Measurements from ENCODE around the gene IKBKG. TPM values are rescaled to one million over a fixed set of nuclear protein-coding genes. Genes with fewer than 3 reads are reported as not detected.

The IKBKG gene
- total and polyA plus RNA-seq, 2 of the 13 experiments (the other 11 are each of a cell fraction or from before 2014, with no cell fraction given), result 30.6 to 44.3 TPM

DNA sequence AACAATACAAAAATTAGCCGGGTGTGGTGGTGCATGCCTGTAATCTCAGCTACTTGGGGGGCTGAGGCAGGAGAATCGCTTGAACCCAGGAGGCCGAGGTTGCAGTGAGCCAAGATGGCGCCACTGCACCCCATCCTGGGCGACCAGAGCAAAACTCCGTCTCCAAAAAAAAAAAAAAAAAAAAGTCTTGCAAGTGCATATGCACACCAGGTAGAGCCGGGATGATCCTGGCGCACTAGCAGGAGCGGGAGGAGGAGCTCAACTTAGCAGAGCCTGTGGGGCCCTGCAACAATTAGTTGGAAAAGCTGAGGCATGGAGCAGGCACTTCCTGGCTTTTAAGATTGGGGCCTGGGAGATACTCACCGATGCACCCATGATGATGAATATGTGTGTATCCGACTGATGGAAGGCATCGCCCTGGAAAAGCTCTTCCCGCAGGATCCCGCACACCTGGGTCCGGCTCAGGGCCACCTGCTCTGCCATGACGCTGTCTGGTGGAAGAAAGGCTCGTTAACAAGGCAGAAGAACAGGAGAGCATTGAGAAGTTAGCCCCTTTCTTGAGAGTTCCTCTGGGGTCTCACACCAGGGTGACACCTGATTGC, 1.6 kb upstream of the IKBKG start (continued):
- no peak for TF ChIP-seq ZNF883 (CRISPR knock-in tag; IDR thresholded peaks at IDR 0.05; ENCODE audit: not compliant biosample characterization)
- TF ChIP-seq JARID2 (CRISPR knock-in tag; IDR thresholded peaks at IDR 0.05; ENCODE audit: insufficient replicate concordance), result no peak

DNA sequence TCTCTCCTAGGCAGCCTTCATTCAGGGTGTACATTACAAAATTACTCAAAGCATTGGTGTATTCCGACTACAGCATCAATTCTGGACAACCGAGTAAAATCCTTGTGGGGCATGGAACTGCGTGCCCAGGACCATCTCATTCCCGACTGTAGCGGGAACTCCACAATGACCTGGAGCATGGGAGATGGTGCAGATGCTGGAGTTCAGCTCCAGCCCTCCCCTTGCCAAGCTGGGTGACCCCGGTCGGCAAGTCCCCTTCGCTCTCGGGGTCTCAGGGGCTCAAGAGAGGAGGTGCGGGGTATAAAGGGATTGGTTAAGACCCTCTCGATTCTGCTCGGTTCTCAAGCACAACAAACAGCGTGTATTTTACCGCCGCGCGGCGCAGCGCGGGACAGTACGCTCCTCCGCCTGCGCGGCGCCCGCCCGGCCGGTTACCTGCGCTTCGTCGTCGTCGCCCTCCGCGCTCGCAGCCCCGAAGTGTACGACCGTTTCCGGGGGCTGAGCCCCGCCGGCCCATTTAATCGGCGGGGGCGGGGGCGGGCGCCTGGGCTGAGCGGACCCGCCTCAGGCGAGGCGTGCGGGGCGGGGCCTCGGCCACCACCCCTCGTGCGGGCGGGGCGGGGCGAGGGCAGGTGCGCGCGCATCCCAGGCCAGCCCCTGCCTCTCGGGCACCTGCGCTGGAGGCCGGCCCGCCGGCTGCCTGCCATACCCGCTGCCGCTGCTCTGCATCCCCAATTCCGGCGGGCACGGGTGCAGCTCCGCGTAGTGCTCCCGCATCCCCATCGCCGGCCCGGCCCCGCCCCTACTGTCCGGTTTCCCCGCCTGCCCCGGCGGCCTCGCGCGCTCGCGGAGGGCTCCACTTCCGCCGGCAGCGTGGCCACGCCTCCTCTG, 821 bp upstream of the IKBKG start, which contains the start of gene G6PD:
G6PD (minus strand) TSS at position 493 of the 891 bp plus-strand sequence. CDS start 691 bp downstream, outside the sequence.
- Histone ChIP-seq H3K27ac (ENCODE audit: extremely low read length, insufficient read depth, low read length) (peak within 1 kb of the TSS; percentile 82), H3K9ac (ENCODE audit: insufficient read depth, low read depth, low read length) (peak within 1 kb of the TSS; percentile 79), H3K4me1 (ENCODE audit: insufficient read depth, low read length) (peaks cover 37% of the 10 kb centered on the region), H3K4me3 (replicated peaks in 1 of 3; ENCODE audit: insufficient read depth in 1 of 3, low read depth in 2 of 3, low read length in 3 of 3) (peak within 1 kb of the TSS; percentile 81 to 86 (median 85)), H3K4me2 (ENCODE audit: low read depth, low read length) (peak within 1 kb of the TSS; percentile 89), H3K36me3 (replicated peaks in 1 of 2; ENCODE audit: control insufficient read depth in 1 of 2, insufficient read depth in 2 of 2, low read length in 2 of 2) (peaks cover 0 to 9% of the 10 kb centered on the region in 2 experiments; a peak in 1 of 5 replicates), H2AFZ (ENCODE audit: low read length) (no peak within 1 kb of the TSS), H3K79me2 (ENCODE audit: insufficient read depth, low read length) (peaks cover 53% of the 10 kb centered on the region), H3K9me3 (ENCODE audit: low read length) (no peaks in the 10 kb centered on the region), H4K20me1 (ENCODE audit: insufficient read depth, low read length) (peaks cover 26% of the 10 kb centered on the region), H3K27me3 (ENCODE audit: control insufficient read depth in 1 of 2, insufficient read depth in 2 of 2, low read length in 2 of 2) (no peaks in the 10 kb centered on the region; a peak in 1 of 5 replicates)
- intact Hi-C loops (cut with micrococcal nuclease; ENCODE audit: unreplicated experiment), result no loop called here
- peak; percentile 30 for FAIRE-seq
- POLR2A ChIA-PET, result interaction anchor here (0.9 kb wide), 1 partner anchor 56 kb away, joined by 3 read pairs; the partner anchor contains the start of gene SLC10A3
- peak; percentile 42 for ATAC-seq
- peak; percentile 43 for DNase-seq (ENCODE audit: low spot score)
- CTCF ChIA-PET (ENCODE audit: low intra/inter-chr PET ratio, low total read pairs), result interaction anchor here (0.5 kb wide), 1 partner anchor 8 kb away, joined by 3 read pairs; no protein-coding TSS in a partner anchor
- in situ Hi-C loops (cut with HindIII; ENCODE audit: extremely low pct_ligation_motif_present, low pct_unique_long_range_greater_than_20kb), result loop anchor here (25.0 kb wide), 1 partner anchor 134 kb away; the partner anchor contains the start of genes DNASE1L1 and TAFAZZIN
- BruUV-seq (replicated peaks), result TSS peak; percentile 75
- WGBS (ENCODE audit: low lambda C conversion rate), result no CpG with 5 or more reads among the region's 92 CpGs
- TF ChIP-seq, protein P1, sequence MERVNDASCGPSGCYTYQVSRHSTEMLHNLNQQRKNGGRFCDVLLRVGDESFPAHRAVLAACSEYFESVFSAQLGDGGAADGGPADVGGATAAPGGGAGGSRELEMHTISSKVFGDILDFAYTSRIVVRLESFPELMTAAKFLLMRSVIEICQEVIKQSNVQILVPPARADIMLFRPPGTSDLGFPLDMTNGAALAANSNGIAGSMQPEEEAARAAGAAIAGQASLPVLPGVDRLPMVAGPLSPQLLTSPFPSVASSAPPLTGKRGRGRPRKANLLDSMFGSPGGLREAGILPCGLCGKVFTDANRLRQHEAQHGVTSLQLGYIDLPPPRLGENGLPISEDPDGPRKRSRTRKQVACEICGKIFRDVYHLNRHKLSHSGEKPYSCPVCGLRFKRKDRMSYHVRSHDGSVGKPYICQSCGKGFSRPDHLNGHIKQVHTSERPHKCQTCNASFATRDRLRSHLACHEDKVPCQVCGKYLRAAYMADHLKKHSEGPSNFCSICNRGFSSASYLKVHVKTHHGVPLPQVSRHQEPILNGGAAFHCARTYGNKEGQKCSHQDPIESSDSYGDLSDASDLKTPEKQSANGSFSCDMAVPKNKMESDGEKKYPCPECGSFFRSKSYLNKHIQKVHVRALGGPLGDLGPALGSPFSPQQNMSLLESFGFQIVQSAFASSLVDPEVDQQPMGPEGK (CRISPR knock-in tag; IDR thresholded peaks at IDR 0.05), result peak; percentile 89
- TF ChIP-seq ZNF253 (CRISPR knock-in tag; IDR thresholded peaks at IDR 0.05; ENCODE audit: borderline replicate concordance) (0 out of 2 replicates have a peak, but pooled peaks have one; percentile 33), ZSCAN9 (CRISPR knock-in tag; IDR thresholded peaks at IDR 0.05; ENCODE audit: borderline replicate concordance) (no peak), ZSCAN21 (CRISPR knock-in tag; IDR thresholded peaks at IDR 0.05; ENCODE audit: borderline replicate concordance) (0 out of 2 replicates have a peak, but pooled peaks have one; percentile 37), ZNF589 (CRISPR knock-in tag; conservative IDR thresholded peaks at IDR 0.05) (peak; percentile 53; the same call in 1 of the 2 replicates), ZBTB3 (CRISPR knock-in tag; IDR thresholded peaks at IDR 0.05; ENCODE audit: borderline replicate concordance, low read depth) (no peak), RFXAP (CRISPR knock-in tag; IDR thresholded peaks at IDR 0.05; ENCODE audit: borderline replicate concordance) (no peak), ZNF891 (CRISPR knock-in tag; IDR thresholded peaks at IDR 0.05) (no peak), SALL1 (CRISPR knock-in tag; IDR thresholded peaks at IDR 0.05) (peak; percentile 37), PHF8 (CRISPR knock-in tag; IDR thresholded peaks at IDR 0.05) (0 out of 2 replicates have a peak, but pooled peaks have one; percentile 43), TARDBP (CRISPR knock-in tag; IDR thresholded peaks at IDR 0.05) (peak; percentile 5; the same call in 1 of the 2 replicates), KLF16 (CRISPR knock-in tag; IDR thresholded peaks at IDR 0.05) (peak in 1 of 2 experiments; percentile 24; a peak in 1 of 4 replicates), ZNF263 (CRISPR knock-in tag; IDR thresholded peaks at IDR 0.05) (peak; percentile 91)
- TF ChIP-seq, protein P2, sequence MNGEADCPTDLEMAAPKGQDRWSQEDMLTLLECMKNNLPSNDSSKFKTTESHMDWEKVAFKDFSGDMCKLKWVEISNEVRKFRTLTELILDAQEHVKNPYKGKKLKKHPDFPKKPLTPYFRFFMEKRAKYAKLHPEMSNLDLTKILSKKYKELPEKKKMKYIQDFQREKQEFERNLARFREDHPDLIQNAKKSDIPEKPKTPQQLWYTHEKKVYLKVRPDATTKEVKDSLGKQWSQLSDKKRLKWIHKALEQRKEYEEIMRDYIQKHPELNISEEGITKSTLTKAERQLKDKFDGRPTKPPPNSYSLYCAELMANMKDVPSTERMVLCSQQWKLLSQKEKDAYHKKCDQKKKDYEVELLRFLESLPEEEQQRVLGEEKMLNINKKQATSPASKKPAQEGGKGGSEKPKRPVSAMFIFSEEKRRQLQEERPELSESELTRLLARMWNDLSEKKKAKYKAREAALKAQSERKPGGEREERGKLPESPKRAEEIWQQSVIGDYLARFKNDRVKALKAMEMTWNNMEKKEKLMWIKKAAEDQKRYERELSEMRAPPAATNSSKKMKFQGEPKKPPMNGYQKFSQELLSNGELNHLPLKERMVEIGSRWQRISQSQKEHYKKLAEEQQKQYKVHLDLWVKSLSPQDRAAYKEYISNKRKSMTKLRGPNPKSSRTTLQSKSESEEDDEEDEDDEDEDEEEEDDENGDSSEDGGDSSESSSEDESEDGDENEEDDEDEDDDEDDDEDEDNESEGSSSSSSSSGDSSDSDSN (CRISPR knock-in tag; IDR thresholded peaks at IDR 0.05), result no peak
